ENCODE results near the gene DCUN1D2.

Gene DCUN1D2

GRCh38 chr13:113420232-113420631 is 70.3 kb downstream of the DCUN1D2 start:
- DNase-seq = no peak

DNA sequence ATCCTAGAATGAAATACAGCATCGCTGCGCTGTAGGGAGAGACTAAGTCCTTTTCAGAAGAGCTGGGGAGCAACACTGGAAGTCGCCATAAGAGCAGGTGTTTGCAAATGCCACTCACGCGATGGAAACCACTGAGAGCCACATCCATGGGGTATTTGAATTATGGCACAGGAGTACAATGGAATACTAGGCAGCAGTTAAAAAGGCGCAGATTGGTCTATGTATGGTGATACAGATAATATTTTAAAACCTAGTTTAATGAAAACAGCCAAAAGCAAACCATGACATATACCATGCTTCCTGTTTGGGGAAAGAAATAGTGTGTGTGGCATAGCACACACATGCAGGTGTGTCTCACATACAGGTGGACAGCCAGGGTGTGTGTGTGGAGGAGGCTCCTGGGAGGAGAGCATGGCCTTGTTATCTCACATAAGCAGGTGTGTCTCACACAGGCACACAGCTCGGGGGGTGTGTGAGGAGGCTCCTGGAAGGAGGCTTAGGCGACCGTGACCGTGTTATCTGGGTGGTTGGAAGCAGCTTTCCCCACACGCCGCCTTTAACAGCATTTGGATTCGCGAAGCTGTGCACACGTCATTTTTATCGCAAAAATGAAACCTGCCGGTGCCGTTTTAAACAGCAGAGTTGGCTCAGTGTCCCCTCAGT is 70.8 kb downstream of the DCUN1D2 start:
- no peak for DNase-seq

DNA sequence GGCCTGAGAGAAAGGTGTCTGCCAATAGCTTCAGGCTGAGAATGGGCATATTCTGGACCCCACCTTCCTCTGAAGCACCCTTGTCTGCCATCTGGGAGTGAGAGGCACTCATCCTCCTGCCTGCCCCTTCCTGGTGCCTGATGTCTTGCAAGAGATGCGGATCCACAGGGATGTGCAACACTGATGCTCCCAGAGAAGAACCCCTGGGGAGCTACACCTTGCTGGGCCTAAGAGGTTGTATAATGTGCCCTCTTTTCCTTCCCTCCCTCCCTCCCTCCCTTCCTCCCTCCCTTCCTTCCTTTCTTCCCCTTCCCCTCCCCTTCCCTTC is 71.8 kb downstream of the DCUN1D2 start:
- no peak for DNase-seq

- DNase-seq = no peak
Observed at GRCh38 chr13:113417836-113418721, 72.4 kb downstream of the DCUN1D2 start.

DNA sequence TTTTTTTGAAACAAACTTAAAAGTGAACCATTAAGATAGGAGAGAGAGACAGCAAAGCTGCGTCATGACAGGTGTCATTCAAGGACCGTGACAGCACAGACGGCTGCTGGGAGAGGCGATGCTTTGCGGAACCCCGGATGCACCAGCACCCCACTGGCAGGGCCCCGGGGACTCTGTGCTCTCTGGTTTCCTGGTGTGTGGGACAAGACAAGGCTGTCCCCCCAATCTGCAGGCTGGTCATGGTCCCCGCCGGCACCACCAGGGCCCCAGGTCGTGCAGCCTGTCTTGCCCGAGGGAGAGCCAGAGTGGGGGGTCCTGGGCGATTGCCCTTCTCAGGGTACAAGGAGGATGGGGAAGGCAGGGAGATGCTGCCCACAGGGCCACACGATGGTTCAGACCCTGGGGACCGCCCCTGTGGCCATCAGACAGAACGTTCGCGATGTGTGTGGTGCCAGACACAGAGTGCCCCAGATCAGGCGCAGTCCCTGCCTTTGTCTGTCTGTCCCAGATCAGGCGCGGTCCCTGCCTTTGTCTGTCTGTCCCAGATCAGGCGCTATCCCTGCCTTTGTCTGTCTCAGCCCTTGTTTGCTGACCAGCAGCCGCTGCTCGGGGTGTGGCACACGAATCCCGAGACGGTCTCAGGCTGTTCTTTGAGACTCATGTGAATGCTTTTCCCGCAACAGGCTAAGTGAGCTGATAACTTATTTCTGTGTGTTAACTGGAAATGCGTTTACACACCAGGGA is 73.3 kb downstream of the DCUN1D2 start:
- no peak for DNase-seq

GRCh38 chr13:113415825-113416224 is 74.7 kb downstream of the DCUN1D2 start:
- no peak for DNase-seq

DNA sequence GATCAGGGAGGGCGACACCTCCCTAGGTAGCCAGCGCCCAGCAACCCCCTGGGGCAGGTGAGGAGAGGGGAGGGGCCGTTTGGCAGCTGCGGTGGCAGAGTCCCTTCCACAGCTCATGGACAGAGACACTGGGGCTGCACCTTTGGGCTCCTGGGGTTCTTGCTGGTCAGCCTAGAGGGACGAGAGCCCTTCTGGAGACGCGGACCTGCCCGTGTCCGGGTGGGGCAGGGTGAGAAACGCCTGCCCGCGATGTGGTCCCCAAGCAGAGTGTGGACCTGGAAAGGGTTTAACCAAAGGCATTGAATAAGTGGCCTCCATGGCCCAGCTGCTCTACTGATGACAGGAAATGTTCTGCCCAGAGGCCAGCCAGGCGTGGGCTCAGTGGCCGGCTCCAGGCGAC is 75.5 kb downstream of the DCUN1D2 start:
- no peak for DNase-seq

DNA sequence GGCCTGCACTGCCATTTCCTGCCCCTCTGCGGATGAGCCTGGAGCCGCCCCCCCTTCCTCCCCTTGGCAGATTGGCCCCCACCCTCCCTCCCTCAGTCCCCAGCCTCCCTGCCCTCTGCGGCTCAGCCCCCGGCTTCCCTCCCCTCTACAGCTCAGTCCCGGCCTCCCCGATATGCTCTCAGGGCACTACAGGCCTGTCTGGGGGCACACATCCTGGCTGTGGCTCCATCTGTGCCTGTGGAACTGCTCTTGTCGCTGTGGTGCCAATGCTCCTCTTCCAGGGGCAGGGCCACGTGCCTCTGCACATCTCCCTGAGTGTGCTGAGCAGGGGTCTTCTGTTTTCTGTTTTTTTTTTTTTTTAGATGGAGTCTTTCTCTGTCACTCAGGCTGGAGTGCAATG is 76.2 kb downstream of the DCUN1D2 start:
- DNase-seq = no peak

GRCh38 chr13:113413898-113414282 is 76.6 kb downstream of the DCUN1D2 start:
- DNase-seq = no peak

DNA sequence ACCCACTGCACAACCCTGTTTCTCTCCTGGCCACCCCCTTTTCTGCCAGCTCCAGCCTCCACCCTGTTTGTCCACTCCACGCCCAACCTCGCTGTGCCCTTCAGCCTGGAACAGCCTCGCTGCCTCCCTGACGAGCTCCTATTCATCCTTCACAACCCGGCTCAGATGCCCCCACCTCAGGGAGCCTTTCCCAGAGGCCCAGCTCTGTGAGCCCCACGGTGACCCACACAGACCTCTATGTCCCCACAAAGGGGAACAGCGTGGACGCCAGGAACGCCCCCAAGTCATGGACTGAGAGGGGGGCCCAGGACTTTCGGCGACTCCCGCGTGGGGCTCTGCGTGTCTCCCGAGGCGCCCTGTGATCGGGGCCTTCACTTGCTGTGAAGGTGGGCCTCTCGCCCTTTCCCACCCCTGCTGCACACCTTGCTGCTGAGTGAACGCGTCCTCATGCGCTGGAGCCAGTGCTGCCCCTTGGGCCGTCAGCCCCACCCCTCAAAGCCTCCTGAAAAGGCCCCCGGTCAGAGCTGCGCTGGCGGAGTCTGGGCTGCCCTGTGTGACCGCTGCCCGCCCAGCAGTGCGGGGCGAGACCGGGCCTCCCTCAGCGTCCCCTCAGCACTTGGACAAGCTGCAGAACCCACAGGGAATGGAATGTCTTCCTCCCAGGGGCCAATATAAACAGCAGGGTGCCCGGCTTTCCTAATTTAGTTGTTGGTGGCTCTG is 77.2 kb downstream of the DCUN1D2 start:
- no peak for DNase-seq

DNA sequence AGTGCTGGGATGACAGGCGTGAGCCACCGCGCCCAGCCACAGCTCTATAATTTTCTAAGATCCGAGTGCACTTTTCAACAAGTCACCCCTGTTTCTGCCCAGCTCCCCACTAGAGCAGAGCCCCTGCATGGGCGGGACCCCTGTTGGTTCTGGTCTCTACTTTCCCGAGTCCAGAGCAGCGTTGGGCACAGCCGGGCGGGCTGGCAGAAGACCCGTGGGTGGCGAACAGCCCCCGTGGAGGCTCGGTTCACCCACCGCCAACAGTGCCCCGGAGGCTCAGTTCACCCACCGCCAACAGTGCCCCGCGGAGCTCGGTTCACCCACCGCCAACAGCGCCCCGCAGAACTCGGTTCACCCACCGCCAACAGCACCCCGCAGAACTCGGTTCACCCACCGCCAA is 78.1 kb downstream of the DCUN1D2 start:
- DNase-seq = no peak

DNA sequence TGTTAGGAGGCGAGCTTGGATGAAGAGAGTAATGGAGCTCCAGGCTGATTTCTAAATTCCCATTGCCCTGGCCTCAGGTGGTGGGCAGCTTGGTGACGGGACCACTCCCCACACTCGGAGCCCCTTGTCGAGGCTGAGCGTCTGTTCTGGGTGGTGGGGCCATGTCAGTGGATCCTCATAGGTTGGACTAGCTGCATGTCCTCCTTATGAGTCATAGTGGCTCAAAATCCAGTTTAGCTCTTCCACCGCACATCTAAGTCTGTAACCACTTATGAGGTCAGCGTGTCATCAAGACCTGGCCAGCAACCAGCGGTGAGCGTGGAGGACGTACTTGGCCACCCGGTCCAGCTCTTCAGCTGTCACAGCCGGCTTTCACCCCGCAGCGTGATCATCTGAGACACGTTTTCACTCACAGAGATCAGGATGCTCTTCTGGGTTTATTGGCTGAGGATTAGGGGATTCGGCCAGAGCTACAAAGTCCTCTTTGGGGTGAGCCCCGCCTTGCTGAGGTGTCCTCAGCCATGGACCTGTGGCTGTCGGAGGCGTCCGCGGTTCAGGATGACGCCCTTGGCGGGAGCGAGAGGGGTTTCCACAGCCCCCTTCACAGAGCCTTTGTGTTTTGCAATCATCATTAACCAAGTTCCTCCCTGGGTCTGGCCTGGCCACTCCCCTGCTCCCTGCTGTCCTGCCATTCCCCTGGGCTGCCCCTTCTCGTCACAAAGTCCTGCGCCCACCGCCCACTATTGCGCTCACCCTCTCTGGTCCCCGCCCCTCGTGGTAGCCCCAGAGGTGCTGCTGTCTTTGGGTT is 79.1 kb downstream of the DCUN1D2 start:
- DNase-seq = no peak

- no peak for DNase-seq
Observed at GRCh38 chr13:113410472-113411201, 79.9 kb downstream of the DCUN1D2 start.

DNA sequence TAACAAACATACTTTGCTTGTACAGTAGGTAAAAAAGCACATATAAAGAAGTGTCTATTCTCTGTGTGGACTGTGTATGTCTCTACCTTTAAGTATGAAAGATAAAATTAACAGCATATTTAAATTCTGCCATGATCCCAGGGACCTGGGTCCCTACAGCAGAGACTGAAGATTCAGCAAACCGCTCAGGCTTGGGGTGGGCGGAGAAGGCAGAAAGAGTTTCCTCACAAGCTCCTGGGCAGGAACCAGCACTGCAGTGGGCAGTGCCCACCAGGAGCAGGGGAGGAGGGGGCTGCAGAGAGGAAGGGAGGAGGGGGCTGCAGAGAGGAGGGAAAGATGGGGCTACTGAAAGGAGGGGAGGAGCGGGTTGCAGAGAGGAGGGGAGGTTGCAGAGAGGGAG is 81.9 kb downstream of the DCUN1D2 start:
- DNase-seq = no peak

GRCh38 chr13:113407531-113408393 is 82.7 kb downstream of the DCUN1D2 start:
- DNase-seq = no peak

DNA sequence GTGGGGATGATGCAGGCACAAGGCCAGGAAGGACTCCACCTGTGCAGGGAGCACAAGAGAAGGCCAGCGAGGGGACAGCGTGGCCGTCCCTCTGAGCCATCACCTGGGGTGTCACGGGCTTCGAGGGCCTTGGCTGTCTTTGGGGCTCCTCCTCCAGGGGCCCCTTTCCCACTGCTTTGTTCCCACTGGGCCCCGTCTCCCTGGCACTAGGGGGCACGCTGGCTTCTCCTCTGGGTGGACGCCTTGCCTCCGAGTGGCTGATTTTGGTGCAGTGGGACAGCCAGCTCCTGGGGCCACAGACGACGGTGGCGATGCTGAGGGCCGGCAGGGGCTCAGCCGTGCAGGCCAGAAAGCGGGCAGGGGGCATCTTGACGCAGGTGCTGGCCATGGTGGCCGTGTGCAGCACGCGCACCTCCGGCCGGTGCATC is 83.4 kb downstream of the DCUN1D2 start:
- no peak for DNase-seq

- DNase-seq = no peak
Observed at GRCh38 chr13:113406321-113407102, 84.0 kb downstream of the DCUN1D2 start.

Measured in CD4-positive, alpha-beta T cell treated with Interleukin-15 for 1 hour (primary cell).